ENCODE data around the gene C11orf16. TPM values are rescaled to one million over a fixed set of nuclear protein-coding genes. Genes with fewer than 3 reads are reported as not detected.

Gene C11orf16
- total and polyA plus RNA-seq, 9 of the 15 experiments (the other 6 are each of a cell fraction or from before 2014, with no cell fraction given) = not detected

GRCh38 chr11:8913961-8914660 lies 18.6 kb downstream of the C11orf16 start (continued):
- no peak for TF ChIP-seq ZNF280A (IDR thresholded peaks at IDR 0.05; ENCODE audit: low read depth, partially characterized antibody)
- TF ChIP-seq ZNF695 (CRISPR knock-in tag; IDR thresholded peaks at IDR 0.05) = no peak
- TF ChIP-seq ASH1L (IDR thresholded peaks at IDR 0.05; ENCODE audit: borderline replicate concordance, low read depth, partially characterized antibody) = no peak
- no peak for TF ChIP-seq PATZ1 (CRISPR knock-in tag; IDR thresholded peaks at IDR 0.05; ENCODE audit: borderline replicate concordance)
- TF ChIP-seq TRIM25 (IDR thresholded peaks at IDR 0.05; ENCODE audit: borderline replicate concordance) = no peak
- peak; percentile 61 for TF ChIP-seq ARID1B (IDR thresholded peaks at IDR 0.05)
- TF ChIP-seq HEY1 (CRISPR knock-in tag; IDR thresholded peaks at IDR 0.05; ENCODE audit: borderline replicate concordance) = no peak
- no peak for TF ChIP-seq NR4A1 (CRISPR knock-in tag; IDR thresholded peaks at IDR 0.05)
- TF ChIP-seq NR4A1 (tag; IDR thresholded peaks at IDR 0.05) = no peak
- TF ChIP-seq TSHZ1 (CRISPR knock-in tag; IDR thresholded peaks at IDR 0.05) = no peak
- no peak for TF ChIP-seq GTF2A2 (tag; IDR thresholded peaks at IDR 0.05)
- no peak for TF ChIP-seq MAZ (CRISPR knock-in tag; conservative IDR thresholded peaks at IDR 0.05 in 1 of 2, IDR thresholded peaks at IDR 0.05 in 1 of 2)
- TF ChIP-seq TCF15 (CRISPR knock-in tag; IDR thresholded peaks at IDR 0.05) = no peak
- TF ChIP-seq TRIM24 (IDR thresholded peaks at IDR 0.05) = 0 out of 4 replicates have a peak, but pooled peaks of 1 of the 2 experiments have one; percentile 8
- no peak for TF ChIP-seq NFE2 (IDR thresholded peaks at IDR 0.05; ENCODE audit: low read depth)
- TF ChIP-seq SMARCA5 (IDR thresholded peaks at IDR 0.05) = no peak
- no peak for TF ChIP-seq PML (IDR thresholded peaks at IDR 0.05; ENCODE audit: low read length)
- no peak for TF ChIP-seq BHLHE40 (IDR thresholded peaks at IDR 0.05; ENCODE audit: low read length)
- no peak for TF ChIP-seq SP2 (IDR thresholded peaks at IDR 0.05; ENCODE audit: extremely low read depth, low read depth, low read length, poor library complexity, severe bottlenecking)

All from K562 (cell line).